DMS79 (cell line): Measurements from ENCODE around the gene IL1RL2.

Source experiments
- DNase-seq: peaks from one replicate; lab custom pipeline; 2025; lab: John Stamatoyannopoulos, UW

IL1RL2 gene

GRCh38 chr2:102194609-102195268 is 7.9 kb downstream of the IL1RL2 start:
- DNase-seq, result no peak

GRCh38 chr2:102197389-102198137 is 10.7 kb downstream of the IL1RL2 start:
- no peak for DNase-seq

- no peak for DNase-seq
These were observed 13.7 kb downstream of the IL1RL2 start for GRCh38 chr2:102200539-102200938.

GRCh38 chr2:102204638-102205037 is 17.8 kb downstream of the IL1RL2 start:
- no peak for DNase-seq

GRCh38 chr2:102206666-102207341 is 20.0 kb downstream of the IL1RL2 start:
- DNase-seq, result no peak

GRCh38 chr2:102208774-102209173 is 22.0 kb downstream of the IL1RL2 start:
- no peak for DNase-seq

GRCh38 chr2:102209474-102209873 is 22.7 kb downstream of the IL1RL2 start:
- DNase-seq, result no peak

GRCh38 chr2:102217032-102217431 is 30.2 kb downstream of the IL1RL2 start:
- DNase-seq, result no peak

- no peak for DNase-seq
These were observed 38.3 kb downstream of the IL1RL2 start for GRCh38 chr2:102224824-102225739.

GRCh38 chr2:102226171-102226570 is 39.3 kb downstream of the IL1RL2 start:
- no peak for DNase-seq

GRCh38 chr2:102226612-102227391 is 40.0 kb downstream of the IL1RL2 start:
- no peak for DNase-seq

- DNase-seq, result no peak
These were observed 42.4 kb downstream of the IL1RL2 start for GRCh38 chr2:102229141-102229769.

GRCh38 chr2:102230410-102230909 is 43.6 kb downstream of the IL1RL2 start:
- DNase-seq, result no peak

- no peak for DNase-seq
These were observed 46.5 kb downstream of the IL1RL2 start for GRCh38 chr2:102233132-102233884.

- no peak for DNase-seq
These were observed 48.2 kb downstream of the IL1RL2 start for GRCh38 chr2:102235042-102235473.

- DNase-seq, result no peak
These were observed 48.7 kb downstream of the IL1RL2 start for GRCh38 chr2:102235491-102235890.

GRCh38 chr2:102236132-102236531 is 49.3 kb downstream of the IL1RL2 start:
- no peak for DNase-seq

GRCh38 chr2:102237176-102237575 is 50.4 kb downstream of the IL1RL2 start:
- no peak for DNase-seq

GRCh38 chr2:102238039-102238756 is 51.4 kb downstream of the IL1RL2 start:
- DNase-seq, result no peak
